SU-DHL-6 (cell line): ENCODE results near the gene TRMU.

Experiments
- EZH2phosphoT487 ChIP-seq: fragments of 200-600 bp; sonication (generic), shearing (Covaris generic); conservative IDR thresholded peaks from 2 replicates; pipeline ENCODE4 v1.6.1; 2018; ENCODE audit warnings: mild to moderate bottlenecking, antibody characterized with exemption, low read length, moderate library complexity, mixed read lengths
- TF ChIP-seq, protein P1 (sequence below): fragments of 200-600 bp; sonication (generic); IDR thresholded peaks from one replicate; pipeline ENCODE4 v1.5.1; 2017; ENCODE audit warnings: antibody characterized with exemption, mild to moderate bottlenecking, low read length, moderate library complexity; ENCODE audit not compliant: insufficient read depth, poor library complexity, severe bottlenecking

DNA sequence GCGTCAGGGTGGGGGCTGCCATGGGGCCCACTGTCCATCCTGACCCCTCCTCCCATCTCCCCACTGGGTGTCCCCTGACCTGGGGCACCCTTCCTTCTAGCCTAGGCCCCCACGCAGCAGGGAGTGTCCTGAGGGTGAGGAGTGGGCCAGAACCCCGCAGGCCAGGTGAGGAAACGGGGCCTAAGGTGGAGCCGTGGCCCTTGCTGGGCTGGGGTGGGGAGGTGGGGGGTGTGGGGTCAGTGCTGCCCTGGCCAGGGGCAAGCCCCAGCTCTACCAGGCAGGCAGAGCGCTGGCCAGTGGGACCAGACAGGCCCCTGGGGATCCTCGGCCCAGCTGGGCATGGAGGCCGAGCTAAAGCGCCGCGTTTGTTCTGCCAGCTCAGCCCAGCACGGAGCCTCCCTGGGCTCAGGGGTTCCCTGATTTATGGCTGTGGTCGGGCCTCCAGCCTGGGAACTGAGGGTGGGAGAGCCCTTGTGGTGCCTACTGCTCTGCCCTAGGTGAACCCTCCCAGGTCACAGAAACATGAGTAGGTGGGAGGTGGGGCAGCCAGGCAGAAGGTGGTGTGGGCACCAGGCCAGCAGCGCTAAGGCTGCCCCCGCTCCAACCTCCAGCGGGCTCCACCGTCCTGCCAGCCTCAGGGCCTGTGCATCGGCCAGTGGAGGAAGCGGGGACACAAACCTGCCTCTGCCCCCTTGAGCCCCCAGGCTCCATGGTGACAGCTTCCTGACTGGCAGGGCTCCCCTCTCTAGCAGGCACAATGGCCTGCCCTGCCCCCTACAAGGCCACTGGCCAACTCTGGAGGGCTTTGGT, 22.4 kb downstream of the TRMU start:
- TF ChIP-seq, protein P1, sequence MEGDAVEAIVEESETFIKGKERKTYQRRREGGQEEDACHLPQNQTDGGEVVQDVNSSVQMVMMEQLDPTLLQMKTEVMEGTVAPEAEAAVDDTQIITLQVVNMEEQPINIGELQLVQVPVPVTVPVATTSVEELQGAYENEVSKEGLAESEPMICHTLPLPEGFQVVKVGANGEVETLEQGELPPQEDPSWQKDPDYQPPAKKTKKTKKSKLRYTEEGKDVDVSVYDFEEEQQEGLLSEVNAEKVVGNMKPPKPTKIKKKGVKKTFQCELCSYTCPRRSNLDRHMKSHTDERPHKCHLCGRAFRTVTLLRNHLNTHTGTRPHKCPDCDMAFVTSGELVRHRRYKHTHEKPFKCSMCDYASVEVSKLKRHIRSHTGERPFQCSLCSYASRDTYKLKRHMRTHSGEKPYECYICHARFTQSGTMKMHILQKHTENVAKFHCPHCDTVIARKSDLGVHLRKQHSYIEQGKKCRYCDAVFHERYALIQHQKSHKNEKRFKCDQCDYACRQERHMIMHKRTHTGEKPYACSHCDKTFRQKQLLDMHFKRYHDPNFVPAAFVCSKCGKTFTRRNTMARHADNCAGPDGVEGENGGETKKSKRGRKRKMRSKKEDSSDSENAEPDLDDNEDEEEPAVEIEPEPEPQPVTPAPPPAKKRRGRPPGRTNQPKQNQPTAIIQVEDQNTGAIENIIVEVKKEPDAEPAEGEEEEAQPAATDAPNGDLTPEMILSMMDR, result no peak
- no peak for TF ChIP-seq EZH2phosphoT487
